RWPE1 (cell line): ENCODE measurements around the gene OBP2B.
"Not testable (repeated sequence)": the region's sequence is repeated elsewhere in the genome, so short reads cannot be mapped to it uniquely, and the experiment has no call there.

ENCODE experiments used
- CTCF ChIA-PET: fragments of 350-600 bp; sonication (Branson Sonifier 250); formaldehyde crosslinking; extraction: SDS; loops from one replicate; lab custom pipeline; 2021; lab: Yijun Ruan, JAX
- POLR2A ChIA-PET: fragments of 400-600 bp; formaldehyde crosslinking; extraction: SDS; loops from one replicate; lab custom pipeline; 2020; ENCODE audit warnings: antibody characterized with exemption; ENCODE audit not compliant: low non-redundant PET; lab: Yijun Ruan, JAX
- DNase-seq: peaks from one replicate; pipeline ENCODE4 v3.0.0; 2012; ENCODE audit warnings: low spot score
- H3K27ac ChIP-seq: fragments of 450-650 bp; 2 replicates; pipeline ENCODE4 v1.5.1; 2017
- TF ChIP-seq, protein P1 (sequence below): fragments of 450-650 bp; conservative IDR thresholded peaks from 2 replicates; pipeline ENCODE4 v1.5.1; 2017; ENCODE audit warnings: low read depth, mild to moderate bottlenecking

Gene OBP2B, protein sequence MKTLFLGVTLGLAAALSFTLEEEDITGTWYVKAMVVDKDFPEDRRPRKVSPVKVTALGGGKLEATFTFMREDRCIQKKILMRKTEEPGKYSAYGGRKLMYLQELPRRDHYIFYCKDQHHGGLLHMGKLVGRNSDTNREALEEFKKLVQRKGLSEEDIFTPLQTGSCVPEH

DNA sequence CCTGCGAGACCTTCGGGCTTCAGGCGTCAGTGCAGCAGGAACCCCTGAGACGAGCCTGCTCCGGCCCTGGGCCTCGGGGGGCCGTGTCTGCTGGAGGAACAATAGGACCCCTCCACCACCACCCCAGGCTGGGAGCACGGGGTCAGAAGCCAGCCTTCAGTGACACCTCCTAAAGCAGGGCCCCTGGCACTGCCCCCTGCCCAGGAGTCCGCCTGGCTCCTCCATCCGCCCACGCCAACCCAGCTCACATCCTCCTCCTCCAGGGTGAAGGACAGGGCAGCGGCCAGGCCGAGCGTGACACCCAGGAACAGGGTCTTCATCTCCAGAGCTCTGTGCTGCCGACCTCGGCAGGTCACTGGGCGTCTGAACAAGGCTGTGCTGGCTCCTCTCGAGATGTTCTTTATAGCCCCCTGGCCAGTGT, at the start of gene OBP2B:
Gene OBP2B, minus strand, starts transcription at position 371 of the 421 bp plus-strand sequence. Its CDS starts 51 bp downstream, at position 320.
- POLR2A ChIA-PET, CTCF ChIA-PET, DNase-seq, H3K27ac ChIP-seq: not testable (repeated sequence)

DNA sequence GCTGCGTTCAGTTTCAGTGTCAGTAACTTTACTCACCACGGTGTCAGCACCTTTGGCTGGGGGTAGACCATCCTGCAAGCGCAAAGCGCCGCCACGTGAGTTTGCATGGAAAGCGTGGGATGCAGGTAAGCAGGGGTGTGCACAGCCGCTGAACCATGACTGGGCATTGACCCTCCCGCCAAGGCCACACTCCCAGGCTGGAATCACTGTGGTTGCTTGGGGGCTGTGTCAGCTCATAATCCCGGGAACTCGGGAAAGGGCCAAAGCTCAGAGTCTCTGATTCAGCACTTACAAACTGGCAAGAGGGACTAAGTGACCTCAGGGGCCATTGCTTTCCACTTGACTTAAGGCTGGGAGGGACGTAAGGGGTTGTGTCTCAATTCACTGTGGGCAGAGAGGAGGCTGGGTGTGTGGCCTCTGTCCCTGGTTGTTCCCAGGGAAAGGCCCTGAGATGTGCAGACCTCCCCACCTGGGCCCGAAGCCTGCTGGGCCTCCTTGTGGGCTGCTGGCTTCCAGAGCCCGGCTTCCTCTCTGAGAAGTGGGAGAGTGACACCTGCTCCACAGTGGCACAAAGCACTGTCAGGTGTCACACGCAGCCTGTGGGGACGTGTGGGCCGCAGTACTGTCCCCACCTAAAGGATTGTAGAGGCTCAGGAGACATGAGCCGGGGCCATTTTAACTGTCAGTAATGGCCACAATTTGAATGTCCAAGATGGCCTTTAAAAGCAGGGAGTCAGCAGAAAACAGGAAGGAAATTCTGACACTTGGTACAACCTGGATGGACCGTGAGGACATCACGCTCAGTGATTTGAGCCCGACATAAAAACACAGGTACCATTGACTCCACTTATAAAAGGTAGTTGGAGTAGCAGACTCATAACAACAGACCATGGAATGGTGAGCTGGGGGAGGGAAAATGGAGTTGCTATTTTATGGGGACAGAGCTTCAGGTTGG, 49.3 kb upstream of the OBP2B start:
- no peak overlapping the region for H3K27ac ChIP-seq
- no peak for DNase-seq
- CTCF ChIA-PET: interaction anchor here (0.6 to 1.0 kb wide), 4 partner anchors 17 to 210 kb away, joined by 3 to 5 read pairs (median 3); partner anchors contain the start of gene ABO
- TF ChIP-seq, protein P1, sequence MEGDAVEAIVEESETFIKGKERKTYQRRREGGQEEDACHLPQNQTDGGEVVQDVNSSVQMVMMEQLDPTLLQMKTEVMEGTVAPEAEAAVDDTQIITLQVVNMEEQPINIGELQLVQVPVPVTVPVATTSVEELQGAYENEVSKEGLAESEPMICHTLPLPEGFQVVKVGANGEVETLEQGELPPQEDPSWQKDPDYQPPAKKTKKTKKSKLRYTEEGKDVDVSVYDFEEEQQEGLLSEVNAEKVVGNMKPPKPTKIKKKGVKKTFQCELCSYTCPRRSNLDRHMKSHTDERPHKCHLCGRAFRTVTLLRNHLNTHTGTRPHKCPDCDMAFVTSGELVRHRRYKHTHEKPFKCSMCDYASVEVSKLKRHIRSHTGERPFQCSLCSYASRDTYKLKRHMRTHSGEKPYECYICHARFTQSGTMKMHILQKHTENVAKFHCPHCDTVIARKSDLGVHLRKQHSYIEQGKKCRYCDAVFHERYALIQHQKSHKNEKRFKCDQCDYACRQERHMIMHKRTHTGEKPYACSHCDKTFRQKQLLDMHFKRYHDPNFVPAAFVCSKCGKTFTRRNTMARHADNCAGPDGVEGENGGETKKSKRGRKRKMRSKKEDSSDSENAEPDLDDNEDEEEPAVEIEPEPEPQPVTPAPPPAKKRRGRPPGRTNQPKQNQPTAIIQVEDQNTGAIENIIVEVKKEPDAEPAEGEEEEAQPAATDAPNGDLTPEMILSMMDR: no peak
- POLR2A ChIA-PET: no interaction called here

DNA sequence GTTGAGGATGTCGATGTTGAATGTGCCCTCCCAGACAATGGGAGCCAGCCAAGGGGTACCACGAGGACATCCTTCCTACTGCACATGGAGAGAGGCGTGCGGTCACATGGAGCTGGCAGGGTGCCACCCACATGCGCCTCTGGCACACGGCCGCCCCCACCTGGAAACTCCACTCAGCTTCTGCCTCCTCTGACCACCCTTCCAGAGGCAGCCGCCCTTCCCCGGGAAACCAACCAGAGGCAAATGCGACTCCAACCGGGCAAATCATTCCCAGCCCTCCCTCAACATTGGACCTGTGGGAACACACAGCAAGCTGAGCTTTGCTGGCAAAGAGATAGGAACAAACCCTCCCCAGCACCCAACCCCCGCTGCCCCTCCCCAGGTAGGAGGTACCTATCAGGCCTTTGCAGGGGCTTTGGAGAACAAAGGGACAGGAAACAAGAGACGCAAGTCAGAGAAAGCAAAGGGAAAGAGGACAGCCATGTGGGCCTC, 48.5 kb upstream of the OBP2B start:
- TF ChIP-seq, protein P1: no peak
- no peak overlapping the region for H3K27ac ChIP-seq
- ChIA-PET CTCF (interaction anchor here (1.0 kb wide), 2 partner anchors 17 to 30 kb away, joined by 3 read pairs; partner anchors contain the start of gene ABO), POLR2A (no interaction called here)
- no peak for DNase-seq

DNA sequence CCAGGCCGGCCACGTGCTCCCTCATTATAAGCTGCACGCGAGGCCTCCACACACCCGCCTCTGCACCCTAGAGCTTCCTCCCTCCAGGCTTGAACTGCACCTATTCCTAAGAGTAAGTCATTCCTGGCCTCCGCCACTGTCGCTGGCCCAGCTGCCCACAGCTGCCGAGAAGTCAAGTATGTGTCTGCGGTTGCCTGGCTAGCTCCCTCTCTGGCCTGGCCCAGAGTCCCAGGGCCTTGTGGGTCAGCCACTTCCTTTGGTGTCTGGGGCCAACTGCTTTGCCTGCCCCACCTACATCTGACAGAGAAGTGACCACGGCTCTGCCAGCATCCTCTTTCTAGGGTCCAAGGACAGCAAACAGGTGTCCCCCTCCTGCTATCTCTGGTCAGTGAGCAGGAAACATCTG, 47.6 kb upstream of the OBP2B start:
- no peak for DNase-seq
- ChIA-PET POLR2A (no interaction called here), CTCF (no interaction called here)
- H3K27ac ChIP-seq: no peak overlapping the region
- TF ChIP-seq, protein P1: no peak

DNA sequence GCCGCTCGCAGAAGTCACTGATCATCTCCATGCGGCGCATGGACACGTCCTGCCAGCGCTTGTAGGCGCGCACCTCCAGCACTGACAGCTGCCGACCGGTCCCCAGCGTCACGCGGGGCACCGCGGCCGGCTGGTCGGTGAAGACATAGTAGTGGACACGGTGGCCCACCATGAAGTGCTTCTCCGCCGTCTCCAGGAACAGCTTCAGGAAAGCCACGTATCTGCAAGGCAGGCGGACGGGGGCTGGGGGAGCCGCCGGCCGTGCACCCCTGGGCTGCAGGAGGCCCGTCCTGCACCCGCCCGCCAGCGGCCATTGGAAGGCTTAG, 47.0 kb upstream of the OBP2B start:
- CTCF ChIA-PET: no interaction called here
- TF ChIP-seq, protein P1: no peak
- no peak overlapping the region for H3K27ac ChIP-seq
- DNase-seq: no peak
- POLR2A ChIA-PET: no interaction called here

DNA sequence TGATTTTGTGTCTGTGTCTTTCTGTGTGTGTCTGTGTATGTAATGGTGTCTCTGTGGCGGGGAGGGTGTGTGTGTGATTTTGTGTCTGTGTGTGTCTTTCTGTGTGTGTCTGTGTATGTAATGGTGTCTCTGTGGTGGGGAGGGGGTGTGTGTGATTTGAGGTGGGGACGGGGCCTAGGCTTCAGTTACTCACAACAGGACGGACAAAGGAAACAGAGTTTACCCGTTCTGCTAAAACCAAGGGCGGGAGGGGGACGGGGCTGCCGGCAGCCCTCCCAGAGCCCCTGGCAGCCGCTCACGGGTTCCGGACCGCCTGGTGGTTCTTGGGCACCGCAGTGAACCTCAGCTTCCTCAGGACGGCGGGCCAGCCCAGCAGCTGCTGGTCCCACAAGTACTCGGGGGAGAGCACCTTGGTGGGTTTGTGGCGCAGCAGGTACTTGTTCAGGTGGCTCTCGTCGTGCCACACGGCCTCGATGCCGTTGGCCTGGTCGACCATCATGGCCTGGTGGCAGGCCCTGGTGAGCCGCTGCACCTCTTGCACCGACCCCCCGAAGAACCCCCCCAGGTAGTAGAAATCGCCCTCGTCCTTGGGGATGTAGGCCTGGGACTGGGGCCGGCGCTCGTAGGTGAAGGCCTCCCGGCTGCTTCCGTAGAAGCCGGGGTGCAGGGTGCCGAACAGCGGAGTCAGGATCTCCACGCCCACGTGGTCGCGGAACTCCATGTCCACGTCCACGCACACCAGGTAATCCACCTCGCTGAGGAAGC, 46.5 kb upstream of the OBP2B start:
- DNase-seq: no peak
- H3K27ac ChIP-seq: no peak overlapping the region
- TF ChIP-seq, protein P1: no peak
- CTCF ChIA-PET: no interaction called here
- POLR2A ChIA-PET: no interaction called here
